NB4 (cell line): ENCODE results near the gene BHLHA15.

Source experiments
- DNase-seq: peaks from one replicate; pipeline ENCODE4 v3.0.0; 2010; ENCODE audit warnings: low read depth
- H3K4me3 ChIP-seq: one replicate; pipeline ENCODE4 v1.5.1; 2011; ENCODE audit warnings: mild to moderate bottlenecking, low read depth, low read length, moderate library complexity
- MYC ChIP-seq: IDR thresholded peaks from 2 replicates; pipeline ENCODE4 v1.6.1; 2011; ENCODE audit warnings: low read depth, low read length
- POLR2A ChIP-seq: IDR thresholded peaks from 2 replicates; pipeline ENCODE4 v1.6.1; 2011; ENCODE audit warnings: mild to moderate bottlenecking; ENCODE audit not compliant: insufficient read length; ENCODE audit errors: extremely low read depth
- TF ChIP-seq, protein P1 (sequence below): IDR thresholded peaks from one replicate; pipeline ENCODE4 v1.5.1; 2012; ENCODE audit warnings: low read depth, low read length
- TF ChIP-seq, protein P2 (sequence below): IDR thresholded peaks from 2 replicates; pipeline ENCODE4 v1.6.1; 2011; ENCODE audit warnings: low read depth, low read length

Gene BHLHA15

GRCh38 chr7:98166668-98166970, 44.6 kb upstream of the BHLHA15 start:
- TF ChIP-seq MYC = no peak
- TF ChIP-seq, protein P1, sequence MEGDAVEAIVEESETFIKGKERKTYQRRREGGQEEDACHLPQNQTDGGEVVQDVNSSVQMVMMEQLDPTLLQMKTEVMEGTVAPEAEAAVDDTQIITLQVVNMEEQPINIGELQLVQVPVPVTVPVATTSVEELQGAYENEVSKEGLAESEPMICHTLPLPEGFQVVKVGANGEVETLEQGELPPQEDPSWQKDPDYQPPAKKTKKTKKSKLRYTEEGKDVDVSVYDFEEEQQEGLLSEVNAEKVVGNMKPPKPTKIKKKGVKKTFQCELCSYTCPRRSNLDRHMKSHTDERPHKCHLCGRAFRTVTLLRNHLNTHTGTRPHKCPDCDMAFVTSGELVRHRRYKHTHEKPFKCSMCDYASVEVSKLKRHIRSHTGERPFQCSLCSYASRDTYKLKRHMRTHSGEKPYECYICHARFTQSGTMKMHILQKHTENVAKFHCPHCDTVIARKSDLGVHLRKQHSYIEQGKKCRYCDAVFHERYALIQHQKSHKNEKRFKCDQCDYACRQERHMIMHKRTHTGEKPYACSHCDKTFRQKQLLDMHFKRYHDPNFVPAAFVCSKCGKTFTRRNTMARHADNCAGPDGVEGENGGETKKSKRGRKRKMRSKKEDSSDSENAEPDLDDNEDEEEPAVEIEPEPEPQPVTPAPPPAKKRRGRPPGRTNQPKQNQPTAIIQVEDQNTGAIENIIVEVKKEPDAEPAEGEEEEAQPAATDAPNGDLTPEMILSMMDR = no peak
- TF ChIP-seq, protein P2, sequence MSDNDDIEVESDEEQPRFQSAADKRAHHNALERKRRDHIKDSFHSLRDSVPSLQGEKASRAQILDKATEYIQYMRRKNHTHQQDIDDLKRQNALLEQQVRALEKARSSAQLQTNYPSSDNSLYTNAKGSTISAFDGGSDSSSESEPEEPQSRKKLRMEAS = no peak
- no peak for TF ChIP-seq POLR2A
- no peak overlapping the region for H3K4me3 ChIP-seq
- DNase-seq = no peak

DNA sequence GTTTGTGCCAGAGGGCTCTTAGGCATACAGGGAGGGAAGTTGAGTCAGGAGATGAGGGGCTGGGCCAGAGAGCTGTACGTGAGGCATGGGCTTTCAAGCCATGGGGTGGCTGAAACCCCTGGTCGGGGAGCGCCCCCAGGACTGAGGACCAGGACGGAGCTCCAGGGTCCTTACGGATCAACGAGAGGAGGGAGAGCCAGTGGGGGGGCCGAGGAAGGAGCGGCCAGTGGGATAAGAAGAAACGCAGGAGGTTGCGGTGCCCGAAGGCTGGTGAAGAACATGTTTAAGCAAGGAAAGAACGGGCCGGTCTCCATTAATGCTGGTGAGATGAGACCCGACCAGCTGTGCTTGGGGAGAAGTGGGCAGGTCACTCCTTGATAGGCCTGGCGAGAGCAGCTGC, 43.6 kb upstream of the BHLHA15 start:
- DNase-seq = no peak
- TF ChIP-seq, protein P2 = no peak
- TF ChIP-seq, protein P1 = no peak
- H3K4me3 ChIP-seq = no peak overlapping the region

DNA sequence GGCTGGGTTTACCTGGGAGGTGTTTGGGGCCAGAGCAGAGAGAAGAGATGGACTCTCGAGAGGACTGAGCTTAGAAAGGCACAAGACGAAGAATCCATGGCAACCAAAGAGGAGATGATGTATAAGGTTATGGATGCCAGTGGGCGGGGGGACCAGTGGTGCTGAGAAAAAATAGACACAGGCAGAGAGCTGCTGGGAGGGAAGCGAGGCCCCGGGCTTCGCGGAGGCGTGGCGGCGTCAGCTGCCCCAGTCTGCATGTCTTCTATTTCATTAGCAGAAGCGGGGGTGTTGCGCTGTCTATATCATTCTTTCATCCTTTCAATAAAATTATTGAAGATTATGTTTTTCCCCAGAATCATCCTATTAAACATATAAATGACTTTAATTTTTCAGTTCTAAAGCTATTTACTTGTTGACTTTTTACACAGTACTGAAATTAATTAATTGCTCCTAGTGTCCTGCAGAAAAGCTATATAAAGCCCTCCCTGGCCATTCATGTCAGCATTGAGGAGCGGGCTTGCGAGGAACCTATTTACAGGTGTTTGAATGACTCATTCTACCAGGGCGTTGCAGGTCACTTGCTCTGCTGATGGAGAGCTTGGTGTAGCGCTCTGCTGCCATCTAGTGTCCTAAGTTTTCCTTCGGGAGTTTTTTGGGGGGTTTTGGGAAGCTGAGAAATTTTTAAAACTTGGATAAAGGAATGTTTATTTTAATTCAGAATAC, 42.9 kb upstream of the BHLHA15 start:
- peak; percentile 65 for DNase-seq
- TF ChIP-seq MYC (no peak), POLR2A (no peak)
- TF ChIP-seq, protein P1 = peak; percentile 59
- TF ChIP-seq, protein P2 = no peak

DNA sequence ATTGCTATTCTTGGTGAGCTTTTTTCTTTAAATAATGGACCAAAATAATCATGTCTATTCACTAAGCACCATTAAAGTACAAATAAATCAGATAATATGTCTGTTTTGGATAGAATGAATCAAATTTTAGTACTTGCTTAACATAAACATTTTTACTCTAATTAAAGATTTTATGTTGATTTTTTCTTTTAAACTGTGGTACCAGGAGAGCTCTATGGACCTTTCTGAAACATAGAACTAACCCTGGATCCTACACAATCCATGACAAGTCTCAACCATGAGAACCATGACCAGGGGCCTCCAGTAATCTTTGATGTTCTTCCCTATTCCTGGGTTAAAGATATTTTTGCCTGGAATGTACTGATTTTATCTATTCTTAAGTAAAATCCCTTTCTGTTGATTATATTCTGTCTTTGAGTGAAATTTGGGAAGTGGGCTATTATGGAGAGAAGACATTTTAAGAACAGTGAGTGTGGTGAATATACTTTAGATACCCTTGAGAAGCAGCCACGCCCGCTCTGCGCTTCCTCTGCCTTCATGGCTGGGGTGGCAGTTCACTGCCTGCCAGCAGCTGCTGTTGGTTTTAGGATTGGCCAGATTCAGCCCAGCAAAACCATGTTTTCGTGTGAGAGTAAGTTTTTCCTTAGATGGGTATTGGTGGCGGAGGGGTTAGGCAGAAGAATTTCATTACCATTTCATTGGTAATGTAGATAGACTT, 42.2 kb upstream of the BHLHA15 start:
- H3K4me3 ChIP-seq = no peak overlapping the region
- DNase-seq = no peak
- TF ChIP-seq POLR2A = no peak
- TF ChIP-seq, protein P2 = no peak
- TF ChIP-seq MYC = no peak
- TF ChIP-seq, protein P1 = no peak

More for the DNA sequence above, 42.9 kb upstream of the BHLHA15 start:
- H3K4me3 ChIP-seq = no peak overlapping the region

DNA sequence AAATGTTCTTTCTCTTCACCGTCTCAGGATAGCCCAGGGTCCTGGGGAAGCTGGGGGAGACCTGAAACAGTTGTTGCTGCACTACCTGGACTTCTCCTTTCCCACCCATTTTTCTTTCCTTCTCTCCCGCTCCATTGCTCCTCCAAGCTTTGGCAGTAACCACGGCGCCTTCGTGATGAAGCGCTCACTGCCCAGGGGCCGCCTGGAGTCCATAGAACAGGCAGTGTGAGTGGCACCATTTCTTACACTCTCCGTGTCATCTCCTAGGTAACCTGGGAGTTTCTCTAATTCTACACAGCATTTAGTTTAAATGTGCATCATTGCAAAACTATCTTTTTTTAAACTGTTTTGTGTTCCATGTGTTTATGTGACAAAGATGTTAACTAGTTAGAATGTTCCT, 40.3 kb upstream of the BHLHA15 start:
- DNase-seq = no peak
- TF ChIP-seq, protein P1 = no peak
- no peak for TF ChIP-seq MYC

DNA sequence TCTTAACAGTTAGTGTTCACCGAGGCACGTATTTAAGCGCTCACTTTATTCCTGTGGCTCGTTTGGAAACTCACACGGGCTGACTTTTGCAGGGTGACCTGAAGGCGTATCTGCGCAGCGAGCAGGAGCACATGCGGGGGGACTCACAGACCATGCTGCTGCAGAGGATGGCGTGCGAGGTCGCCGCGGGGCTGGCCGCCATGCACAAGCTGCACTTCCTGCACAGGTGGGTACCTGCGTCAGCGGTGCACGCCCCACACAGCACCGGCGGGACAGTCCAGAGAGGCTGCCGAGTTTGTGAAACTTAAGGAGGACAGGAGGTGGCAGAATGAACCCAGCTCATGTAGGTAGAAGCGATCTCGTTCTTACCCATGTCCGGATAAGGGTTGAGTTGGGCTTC, 39.8 kb upstream of the BHLHA15 start:
- DNase-seq = no peak
- TF ChIP-seq MYC (no peak), POLR2A (no peak)
- TF ChIP-seq, protein P1 = no peak
- TF ChIP-seq, protein P2 = no peak
- H3K4me3 ChIP-seq = no peak overlapping the region

More for the DNA sequence above, 40.3 kb upstream of the BHLHA15 start:
- no peak overlapping the region for H3K4me3 ChIP-seq
